ENCODE measurements around the gene TTC39B. TPM values are rescaled to one million over a fixed set of nuclear protein-coding genes. Genes with fewer than 3 reads are reported as not detected.
A peak's percentile ranks its signal among the peaks of the same experiment; 100 is the strongest.

The TTC39B gene
- total RNA-seq, 1 donor from 2014 or later = 8.7 TPM

DNA sequence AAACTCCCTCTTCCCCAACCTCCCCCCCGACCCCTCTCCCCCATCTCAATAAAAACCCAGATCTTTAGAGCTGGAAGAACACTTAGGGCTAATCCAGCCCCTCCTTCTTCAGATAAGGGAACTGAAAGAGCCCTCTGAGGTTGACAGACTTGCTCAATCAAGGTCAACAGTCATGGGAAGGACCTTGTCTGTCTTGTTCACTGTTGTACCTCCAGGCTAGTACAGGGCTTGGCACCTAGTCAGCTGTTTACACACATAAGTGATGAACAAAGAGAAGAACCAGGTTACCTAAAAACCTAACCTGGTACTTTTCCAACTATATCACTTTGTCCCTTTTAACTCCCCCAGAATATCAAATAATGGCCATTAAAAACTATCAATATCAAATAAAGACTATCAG lies 2.4 kb downstream of the TTC39B start:
- Histone ChIP-seq H3K27me3 (ENCODE audit: control insufficient read depth, insufficient read depth, low read length) (no peaks in the 10 kb centered on the region), H3K4me3 (ENCODE audit: low read depth, low read length) (no peak overlapping the region), H3K36me3 (ENCODE audit: control insufficient read depth, insufficient read depth, low read length) (no peaks in the 10 kb centered on the region)
- TF ChIP-seq, protein P1, sequence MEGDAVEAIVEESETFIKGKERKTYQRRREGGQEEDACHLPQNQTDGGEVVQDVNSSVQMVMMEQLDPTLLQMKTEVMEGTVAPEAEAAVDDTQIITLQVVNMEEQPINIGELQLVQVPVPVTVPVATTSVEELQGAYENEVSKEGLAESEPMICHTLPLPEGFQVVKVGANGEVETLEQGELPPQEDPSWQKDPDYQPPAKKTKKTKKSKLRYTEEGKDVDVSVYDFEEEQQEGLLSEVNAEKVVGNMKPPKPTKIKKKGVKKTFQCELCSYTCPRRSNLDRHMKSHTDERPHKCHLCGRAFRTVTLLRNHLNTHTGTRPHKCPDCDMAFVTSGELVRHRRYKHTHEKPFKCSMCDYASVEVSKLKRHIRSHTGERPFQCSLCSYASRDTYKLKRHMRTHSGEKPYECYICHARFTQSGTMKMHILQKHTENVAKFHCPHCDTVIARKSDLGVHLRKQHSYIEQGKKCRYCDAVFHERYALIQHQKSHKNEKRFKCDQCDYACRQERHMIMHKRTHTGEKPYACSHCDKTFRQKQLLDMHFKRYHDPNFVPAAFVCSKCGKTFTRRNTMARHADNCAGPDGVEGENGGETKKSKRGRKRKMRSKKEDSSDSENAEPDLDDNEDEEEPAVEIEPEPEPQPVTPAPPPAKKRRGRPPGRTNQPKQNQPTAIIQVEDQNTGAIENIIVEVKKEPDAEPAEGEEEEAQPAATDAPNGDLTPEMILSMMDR (IDR thresholded peaks at IDR 0.05; ENCODE audit: insufficient read depth, low read length, severe bottlenecking) = no peak
- FAIRE-seq = no peak
- DNase-seq (ENCODE audit: low read depth) = no peak

DNA sequence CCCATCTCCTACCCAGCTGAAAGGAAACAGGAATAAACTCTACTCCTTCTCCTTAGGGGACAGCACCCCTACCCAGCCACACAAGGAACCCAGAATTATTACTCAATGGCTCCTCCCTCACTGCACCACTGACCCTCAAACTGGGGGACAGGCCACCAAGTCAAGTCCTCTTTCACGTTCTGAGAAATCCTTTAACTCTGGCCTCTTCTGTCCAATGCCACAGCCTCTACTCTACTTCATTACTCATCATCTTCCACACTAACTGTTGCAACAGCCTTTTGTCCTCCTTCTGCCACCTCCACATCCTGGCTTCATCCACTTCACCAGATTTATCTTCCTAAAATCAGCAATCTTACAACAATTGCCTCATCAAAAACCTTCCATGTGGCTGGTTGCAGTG lies 6.8 kb downstream of the TTC39B start:
- Histone ChIP-seq H3K27me3 (ENCODE audit: control insufficient read depth, insufficient read depth, low read length) (no peaks in the 10 kb centered on the region), H3K36me3 (ENCODE audit: control insufficient read depth, insufficient read depth, low read length) (no peaks in the 10 kb centered on the region), H3K4me3 (ENCODE audit: low read depth, low read length) (no peak overlapping the region)
- FAIRE-seq = no peak
- TF ChIP-seq, protein P1 (IDR thresholded peaks at IDR 0.05; ENCODE audit: insufficient read depth, low read length, severe bottlenecking) = no peak
- no peak for DNase-seq (ENCODE audit: low read depth)

GRCh38 chr9:15299374-15299939 lies 7.6 kb downstream of the TTC39B start:
- Histone ChIP-seq H3K4me3 (ENCODE audit: low read depth, low read length) (no peak overlapping the region), H3K27me3 (ENCODE audit: control insufficient read depth, insufficient read depth, low read length) (no peaks in the 10 kb centered on the region), H3K36me3 (ENCODE audit: control insufficient read depth, insufficient read depth, low read length) (no peaks in the 10 kb centered on the region)
- TF ChIP-seq, protein P1 (IDR thresholded peaks at IDR 0.05; ENCODE audit: insufficient read depth, low read length, severe bottlenecking) = no peak
- no peak for FAIRE-seq
- DNase-seq (ENCODE audit: low read depth) = no peak

DNA sequence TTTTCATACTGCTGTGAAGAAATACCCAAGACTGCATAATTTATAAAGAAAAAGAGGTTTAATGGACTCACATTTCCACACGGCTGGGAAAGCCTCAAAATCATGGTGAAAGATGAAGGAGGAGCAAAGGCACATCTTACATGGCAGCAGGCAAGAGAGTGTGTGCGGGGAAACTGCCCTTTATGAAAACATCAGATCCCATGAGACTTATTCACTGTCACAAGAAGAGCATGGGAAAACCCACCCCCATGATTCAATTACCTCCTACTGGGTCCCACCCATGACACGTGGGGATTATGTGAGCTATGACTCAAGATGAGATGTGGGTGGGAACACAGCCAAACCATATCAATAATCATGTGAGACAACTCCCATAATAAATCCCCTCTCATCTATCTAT lies 8.7 kb downstream of the TTC39B start:
- FAIRE-seq = no peak
- Histone ChIP-seq H3K4me3 (ENCODE audit: low read depth, low read length) (no peak overlapping the region), H3K27me3 (ENCODE audit: control insufficient read depth, insufficient read depth, low read length) (no peaks in the 10 kb centered on the region), H3K36me3 (ENCODE audit: control insufficient read depth, insufficient read depth, low read length) (no peaks in the 10 kb centered on the region)
- no peak for DNase-seq (ENCODE audit: low read depth)
- TF ChIP-seq, protein P1 (IDR thresholded peaks at IDR 0.05; ENCODE audit: insufficient read depth, low read length, severe bottlenecking) = no peak

- DNase-seq (ENCODE audit: low read depth) (peak; percentile 52), FAIRE-seq (no peak)
- TF ChIP-seq, protein P1 (IDR thresholded peaks at IDR 0.05; ENCODE audit: insufficient read depth, low read length, severe bottlenecking) = no peak
- no peaks in the 10 kb centered on the region for H3K27me3 ChIP-seq (ENCODE audit: control insufficient read depth, insufficient read depth, low read length)
- peak overlapping the region; percentile 20 for H3K4me3 ChIP-seq (ENCODE audit: low read depth, low read length)
- no peaks in the 10 kb centered on the region for H3K36me3 ChIP-seq (ENCODE audit: control insufficient read depth, insufficient read depth, low read length)
Measured at GRCh38 chr9:15295761-15296405, 11.1 kb downstream of the TTC39B start.

DNA sequence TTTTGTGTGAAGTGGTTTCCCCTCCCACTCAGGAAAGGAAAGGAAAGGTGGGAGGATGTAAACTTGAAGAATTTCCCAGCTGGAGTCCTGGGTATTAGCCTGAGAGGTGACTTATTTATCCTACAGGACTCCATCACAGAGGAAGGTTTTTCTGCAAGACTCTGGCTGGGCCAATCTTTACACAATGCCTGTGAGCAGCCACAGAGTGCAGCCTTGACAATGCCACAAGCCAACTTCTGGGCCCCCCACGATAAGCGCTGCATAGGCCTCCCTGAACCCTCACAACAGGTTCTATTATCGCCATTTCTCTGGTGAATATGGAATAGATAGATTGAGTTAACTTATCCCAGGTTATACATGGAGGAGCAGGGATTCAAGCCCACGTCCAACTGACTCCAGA lies 12.4 kb downstream of the TTC39B start:
- H3K27me3 ChIP-seq (ENCODE audit: control insufficient read depth, insufficient read depth, low read length) = no peaks in the 10 kb centered on the region
- DNase-seq (ENCODE audit: low read depth) (no peak), FAIRE-seq (no peak)
- H3K36me3 ChIP-seq (ENCODE audit: control insufficient read depth, insufficient read depth, low read length) = no peaks in the 10 kb centered on the region
- H3K4me3 ChIP-seq (ENCODE audit: low read depth, low read length) = no peak overlapping the region
- TF ChIP-seq, protein P1 (IDR thresholded peaks at IDR 0.05; ENCODE audit: insufficient read depth, low read length, severe bottlenecking) = no peak

Data from bronchial epithelial cell (primary cell).